Activated T-cell treated with anti-CD3 and anti-CD28 coated beads for 1 hour (primary cell): ENCODE data around the gene LCN10.
"Not testable (repeated sequence)": the region's sequence is repeated elsewhere in the genome, so short reads cannot be mapped to it uniquely, and the experiment has no call there.

Source experiments
- DNase-seq: peaks from one replicate; pipeline ENCODE4 v3.0.0-alpha.2; 2020; ENCODE audit warnings: low read depth

The LCN10 gene

DNA sequence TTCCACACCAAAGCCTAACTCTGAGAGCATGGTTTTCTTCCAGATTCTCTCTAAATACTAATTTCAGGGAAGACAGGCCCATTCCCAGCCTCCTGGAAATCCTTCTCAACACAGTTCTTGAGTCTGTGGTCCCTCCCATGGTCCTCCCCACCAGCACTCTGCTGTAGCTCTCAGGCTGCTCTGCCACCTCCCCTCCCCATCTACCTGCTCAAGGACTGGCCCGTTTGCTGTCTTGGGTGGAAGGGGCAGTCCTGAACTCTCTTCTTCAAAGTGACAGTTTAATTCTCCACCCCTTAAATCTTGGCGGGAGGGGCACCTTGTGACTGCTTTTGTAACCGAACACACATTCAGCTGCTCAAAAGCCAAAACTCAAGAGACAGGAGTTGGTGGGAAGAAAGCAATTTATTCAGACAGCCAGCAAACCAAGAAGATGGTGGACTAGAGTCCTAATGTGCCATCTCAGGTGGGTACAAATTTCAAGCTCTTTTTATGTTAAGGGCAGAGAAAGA, 29.2 kb upstream of the LCN10 start:
- no peak for DNase-seq

DNA sequence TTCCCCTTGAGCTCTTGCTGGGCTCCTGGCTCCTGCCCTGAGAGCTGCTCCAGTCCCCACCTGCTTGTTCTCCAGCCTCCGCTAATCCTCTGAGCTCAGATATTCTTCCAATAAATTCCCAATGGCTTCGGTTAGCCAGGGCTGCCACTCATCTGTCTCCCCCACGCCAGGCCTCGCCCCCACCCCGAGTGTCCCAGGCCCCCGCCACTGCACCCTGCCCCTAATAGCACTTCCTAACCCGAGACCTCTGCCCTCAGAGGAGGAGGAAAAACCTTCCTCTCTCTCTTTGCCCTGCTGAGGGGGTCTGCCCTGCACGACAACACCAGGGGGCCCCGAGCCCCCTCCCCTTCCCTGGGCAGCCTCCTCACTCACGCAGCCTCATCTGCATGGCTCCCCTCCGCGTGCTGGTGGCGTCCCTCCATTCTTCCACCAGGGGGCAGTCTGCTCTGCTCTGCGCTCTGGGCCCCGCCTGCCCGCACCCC, 27.0 kb upstream of the LCN10 start:
- DNase-seq = peak; percentile 25

DNA sequence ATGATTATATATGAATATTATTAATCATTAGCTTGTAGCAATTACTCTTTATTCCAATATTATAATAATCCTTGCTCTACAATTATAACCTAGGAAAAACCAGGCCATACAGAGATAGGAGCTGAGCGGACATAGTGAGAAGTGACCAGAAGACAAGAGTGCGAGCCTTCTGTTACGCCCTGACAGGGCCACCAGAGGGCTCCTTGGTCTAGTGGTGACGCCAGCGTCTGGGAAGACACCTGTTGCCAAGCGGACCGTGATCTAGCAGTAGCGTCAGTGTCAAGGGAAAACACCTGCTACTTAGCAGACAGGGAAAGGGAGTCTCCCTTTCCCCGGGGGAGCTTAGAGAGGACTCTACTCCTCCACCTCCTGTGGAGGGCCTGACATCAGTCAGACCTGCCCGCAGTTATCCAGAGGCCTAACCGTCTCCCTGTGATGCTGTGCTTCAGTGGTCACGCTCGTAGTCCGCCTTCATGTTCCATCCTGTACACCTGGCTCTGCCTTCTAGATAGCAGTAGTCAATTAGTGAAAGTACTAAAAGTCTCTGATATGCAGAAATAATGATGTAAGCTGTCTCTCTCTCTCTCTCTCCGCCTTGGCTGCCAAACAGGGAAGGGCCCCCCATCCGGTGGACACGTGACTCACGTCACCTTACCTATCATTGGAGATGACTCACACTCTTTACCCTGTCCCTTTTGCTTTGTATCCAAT, 23.8 kb upstream of the LCN10 start:
- not testable (repeated sequence) for DNase-seq

DNA sequence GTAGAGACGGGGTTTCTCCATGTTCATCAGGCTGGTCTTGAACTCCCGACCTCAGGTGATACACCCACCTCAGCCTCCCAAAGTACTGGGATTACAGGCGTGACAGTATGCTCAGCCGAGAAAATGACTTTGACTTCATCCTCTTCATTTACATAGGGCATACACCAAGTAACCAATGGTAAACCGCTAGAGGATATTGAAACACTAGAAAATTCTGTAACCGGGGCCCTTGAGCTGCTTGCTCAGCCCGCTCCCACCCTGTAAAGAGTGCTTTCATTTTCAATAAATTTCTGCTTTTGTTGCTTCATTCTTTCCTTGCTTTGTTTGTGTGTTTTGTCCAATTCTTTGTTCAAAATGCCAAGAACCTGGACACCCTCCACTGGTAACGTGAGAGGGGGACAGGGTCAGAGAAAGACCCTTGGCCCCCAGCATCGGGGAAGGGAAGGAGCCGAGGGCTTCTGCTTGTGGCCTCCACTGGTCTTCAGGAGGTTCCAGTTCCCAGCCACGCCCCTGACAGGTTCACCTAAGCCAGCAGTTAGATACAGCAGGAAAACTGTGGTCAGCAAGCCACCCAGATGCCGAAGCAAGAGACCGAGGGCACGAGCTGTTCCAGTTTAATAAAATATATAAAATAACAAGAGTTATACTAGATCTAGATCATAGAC, 23.1 kb upstream of the LCN10 start:
- not testable (repeated sequence) for DNase-seq

DNA sequence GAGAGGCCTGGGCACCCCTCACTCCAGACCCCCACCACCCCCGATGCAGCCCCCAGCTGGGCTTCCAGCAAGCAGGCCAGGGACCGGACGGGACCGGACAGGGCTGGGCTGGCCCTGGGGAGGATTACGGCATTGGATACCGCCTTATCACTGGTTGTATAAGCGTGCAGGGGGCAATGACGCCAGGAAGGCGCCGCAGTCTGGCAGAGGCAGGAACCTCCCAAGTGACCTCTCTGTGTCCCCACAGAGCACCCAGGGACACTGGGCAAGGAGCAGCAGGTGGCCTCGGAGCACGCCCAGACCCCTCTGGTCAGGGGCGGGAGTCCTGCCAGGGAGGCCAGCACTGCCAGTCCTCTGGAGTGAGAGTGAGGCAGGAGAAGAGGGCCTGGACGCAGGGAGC, 22.3 kb upstream of the LCN10 start:
- DNase-seq = no peak

DNA sequence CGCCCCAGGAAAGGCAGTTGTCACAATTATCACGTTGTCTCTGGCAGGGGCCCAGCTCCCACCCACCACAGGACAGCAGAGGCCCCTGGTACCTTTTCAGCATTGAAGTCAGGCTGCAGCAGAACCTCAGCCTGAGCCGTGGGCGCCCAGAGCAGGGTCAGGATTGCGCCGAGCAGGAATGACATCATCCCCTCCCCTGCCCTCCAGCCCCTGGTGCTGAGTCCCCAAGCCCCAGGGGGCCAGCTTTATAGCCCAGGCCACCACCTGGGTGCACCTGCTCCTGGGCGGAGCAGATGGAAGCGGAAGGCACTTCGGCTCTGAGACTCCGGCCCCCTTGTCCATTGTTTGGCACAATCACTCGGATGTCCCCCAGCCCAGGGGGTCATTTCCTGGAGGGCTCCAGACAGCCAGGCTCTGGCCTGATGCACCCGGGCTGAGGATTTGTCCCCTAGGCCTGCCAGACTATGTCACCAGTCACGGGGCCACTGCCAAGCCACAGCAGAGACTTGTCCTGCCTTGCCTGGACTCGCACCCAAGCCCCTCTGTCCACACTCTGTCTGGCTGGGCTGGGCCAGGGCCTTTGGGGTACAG, 21.7 kb upstream of the LCN10 start, which contains the start of gene LCN15:
Gene LCN15, minus strand, starts transcription at position 218 of the 591 bp plus-strand sequence. Its CDS starts 30 bp downstream, at position 188.
- no peak for DNase-seq

DNA sequence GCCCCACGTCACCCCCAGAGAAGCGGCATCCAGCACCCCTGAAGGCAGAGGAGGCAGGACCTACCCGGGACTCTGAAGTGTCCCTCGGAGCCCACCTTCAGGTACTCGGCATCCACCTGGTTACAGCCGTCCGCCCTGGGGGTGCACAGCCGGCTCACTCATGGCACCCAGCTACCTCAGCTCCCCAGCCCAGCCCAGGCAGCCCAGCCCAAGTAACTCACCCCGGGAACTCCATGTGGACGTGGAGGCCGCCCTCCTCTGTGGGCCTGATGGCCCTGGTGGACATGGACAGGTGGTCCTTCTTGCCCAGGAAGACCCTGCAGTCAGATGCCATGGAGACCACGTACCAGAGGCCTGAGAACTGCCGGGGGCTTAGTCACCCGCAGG, 20.9 kb upstream of the LCN10 start:
- DNase-seq = no peak

DNA sequence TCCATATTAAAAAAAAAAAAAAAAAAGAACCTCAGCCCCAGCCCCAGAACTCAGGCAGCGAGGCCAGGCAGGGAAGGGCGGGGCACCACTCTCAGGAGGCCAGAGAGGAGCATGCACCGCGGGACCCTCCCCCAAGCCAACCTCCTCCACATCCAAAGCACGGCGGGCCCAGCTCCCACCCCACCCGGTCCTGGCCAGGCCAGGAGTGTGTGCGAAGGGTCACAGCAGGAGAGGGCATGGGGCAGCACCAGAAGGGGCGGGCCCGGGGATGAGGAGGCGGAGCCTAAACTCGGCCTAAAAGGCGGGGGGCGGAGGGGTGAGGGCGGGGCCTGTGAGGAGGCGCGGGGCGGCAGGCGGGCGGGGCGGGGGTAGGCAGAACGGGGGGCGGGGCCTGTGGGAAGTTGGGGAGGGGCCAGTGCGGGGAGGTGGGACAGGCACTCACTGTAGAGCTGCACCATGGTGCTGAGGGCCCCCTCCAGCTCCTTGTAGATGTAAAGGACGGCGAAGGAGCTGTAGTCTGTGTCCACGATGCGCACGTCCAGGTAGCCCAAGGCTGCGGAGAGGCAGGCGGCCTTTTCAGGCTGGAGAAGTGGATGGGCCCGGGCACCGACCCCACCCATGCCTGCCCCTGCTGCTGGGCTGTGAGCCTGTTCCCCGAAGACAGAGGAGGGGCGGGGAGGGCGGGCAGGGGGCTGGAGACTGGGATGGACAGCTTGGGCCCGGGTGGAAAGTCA, 20.3 kb upstream of the LCN10 start:
- no peak for DNase-seq

DNA sequence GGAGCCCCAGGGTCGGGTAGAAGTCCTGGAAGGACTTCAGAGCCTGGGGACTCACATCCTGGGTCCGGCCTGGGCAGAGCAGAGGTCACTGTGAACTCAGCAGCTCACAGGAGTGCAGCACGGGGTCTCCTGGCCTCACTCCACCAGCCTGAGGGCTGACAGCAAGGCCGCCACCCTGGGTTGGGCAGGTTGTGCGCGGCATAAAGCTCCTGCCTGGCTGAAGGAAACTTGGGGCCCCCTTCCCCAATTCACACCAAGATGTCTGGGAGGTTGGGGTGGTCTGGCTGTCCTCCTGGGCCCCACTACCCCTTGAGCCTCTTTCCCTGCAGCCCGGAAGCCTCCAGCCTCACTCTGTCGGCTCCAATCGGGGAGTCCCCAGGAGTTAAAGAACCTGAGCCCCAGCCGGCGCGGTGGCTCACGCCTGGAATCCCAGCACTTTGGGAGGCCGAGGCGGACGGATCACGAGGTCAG, 19.5 kb upstream of the LCN10 start:
- no peak for DNase-seq

DNA sequence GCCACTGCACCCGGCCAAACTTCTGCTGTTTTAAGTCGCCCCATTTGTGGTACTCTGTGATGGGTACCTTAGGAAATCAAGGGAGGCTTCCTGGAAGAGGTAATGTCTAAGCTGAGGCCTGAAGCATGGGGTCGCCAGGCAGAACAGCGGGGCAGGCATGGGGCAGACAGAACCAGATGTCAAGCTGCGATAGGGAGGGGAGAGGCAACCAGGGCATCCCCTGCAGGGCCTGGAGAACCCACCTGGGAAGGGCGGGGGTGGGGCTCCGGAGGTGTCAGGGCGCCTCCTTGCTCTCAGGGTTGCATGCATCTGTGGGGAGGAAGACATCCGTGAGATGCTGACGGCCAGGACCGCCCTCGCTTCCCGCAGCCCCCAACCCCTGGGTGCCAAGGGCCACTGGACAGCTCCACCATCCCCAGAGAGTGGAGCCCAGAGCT, 18.8 kb upstream of the LCN10 start:
- DNase-seq = no peak

DNA sequence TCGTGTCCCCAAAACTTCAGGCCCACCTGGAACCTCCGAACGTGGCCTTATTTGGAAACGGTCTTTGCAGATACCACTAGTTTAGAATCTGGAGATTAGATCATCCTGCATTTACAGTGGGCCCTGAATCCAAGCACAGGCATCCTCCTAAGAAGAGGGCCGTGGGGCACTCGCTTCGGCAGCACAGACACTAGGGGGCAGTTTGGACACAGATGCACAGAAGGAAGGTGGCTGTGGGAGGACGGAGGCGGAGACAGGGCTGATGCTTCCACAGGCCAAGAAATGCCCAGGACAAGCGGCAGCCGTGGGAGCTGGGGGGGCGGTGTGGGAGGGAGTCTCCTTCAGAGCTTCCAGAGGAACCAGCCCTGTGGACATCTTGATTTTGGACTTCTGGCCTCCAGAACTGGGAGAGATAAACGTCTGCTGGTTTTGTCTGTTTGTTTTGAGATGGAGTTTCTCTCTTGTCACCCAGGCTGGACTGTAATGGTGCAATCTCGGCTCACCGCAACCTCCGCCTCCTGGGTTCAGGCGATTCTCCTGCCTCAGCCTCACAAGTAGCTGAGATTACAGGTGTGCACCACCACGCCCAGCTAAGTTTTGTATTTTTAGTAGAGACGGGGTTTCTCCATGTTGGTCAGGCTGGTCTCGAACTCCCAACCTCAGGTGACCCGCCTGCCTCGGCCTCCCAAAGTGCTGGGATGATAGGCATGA, 18.2 kb upstream of the LCN10 start:
- DNase-seq = not testable (repeated sequence)

DNA sequence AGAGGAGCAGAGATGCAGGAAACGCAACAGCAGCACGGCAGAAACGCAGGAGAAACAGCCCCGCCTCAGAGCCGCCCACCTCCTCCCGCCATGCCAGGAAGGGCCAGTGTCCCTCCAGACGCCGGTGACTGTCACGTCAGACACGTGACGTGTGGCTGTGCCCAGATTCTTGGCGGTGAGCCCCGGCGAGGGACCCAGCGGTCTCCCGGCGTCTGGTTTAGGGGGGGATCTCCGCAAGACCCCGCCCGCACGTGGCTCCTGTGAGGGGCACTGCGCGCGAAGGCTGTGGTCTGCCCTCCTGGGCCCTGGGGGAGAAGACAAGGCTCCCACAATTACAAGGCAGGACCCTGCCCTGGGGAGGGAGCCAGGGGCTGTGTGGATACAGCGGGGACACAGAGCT, 17.7 kb upstream of the LCN10 start:
- DNase-seq = no peak

DNA sequence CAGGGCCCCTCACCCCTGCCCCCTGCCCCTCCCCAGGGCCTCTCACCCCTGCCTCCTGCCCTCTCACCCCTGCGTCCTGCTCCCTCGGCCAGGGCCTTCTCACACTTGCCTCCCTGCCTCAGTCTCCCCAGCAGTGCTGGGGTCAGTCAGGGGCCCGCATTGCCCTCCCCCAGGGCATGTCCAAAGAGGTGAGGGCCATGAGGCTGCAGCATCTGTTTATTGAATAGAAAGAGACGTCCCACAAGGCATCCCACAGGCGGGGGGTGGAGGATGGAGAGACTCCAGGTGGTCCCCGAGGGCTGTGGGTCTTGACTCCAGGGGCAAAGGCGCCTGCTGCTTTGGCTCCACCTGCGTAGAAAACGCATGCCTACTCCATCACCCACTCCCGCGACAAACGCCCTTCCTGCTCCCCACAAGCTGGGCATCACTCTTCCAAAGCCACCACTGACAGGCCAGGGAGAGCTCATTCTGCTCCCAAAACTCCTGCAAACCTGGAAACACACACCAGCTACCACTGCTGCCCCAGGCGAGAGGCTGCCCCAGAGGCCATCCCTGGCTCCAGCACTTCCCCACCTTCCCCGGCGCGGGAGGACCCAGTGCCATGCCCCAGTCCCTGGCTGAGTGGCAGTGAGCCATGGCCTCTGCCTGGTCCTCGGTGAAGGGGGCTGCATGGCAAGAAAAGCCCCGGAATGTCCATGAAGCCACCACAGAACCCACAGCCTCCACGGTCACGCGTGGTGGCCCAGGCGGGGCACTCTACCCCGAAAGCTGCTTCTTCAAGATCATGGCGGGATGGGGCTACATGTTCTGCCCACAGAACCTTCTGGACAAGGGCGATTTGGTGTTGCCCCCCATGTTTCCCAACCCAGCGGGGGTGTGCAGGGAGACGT, 16.9 kb upstream of the LCN10 start:
- no peak for DNase-seq

DNA sequence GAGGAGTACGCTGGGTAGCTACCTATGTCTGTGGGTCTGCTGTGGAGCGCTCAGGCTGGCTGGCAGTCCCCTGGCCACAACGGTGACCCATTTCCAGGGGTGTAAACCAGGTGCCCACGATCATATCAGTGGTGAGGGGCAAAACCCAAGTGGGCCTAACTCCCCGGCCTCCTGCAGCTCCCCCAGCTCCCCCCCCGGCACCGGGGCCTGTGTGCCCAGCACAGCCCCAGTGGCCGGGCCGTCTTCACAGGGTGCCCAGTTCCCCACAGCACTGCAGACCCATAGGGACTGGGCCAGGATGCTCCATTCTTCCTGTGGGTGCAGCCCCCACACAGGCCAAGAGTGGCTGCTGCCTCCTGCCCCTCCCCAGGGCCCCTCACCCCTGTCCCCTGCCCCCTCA, 16.3 kb upstream of the LCN10 start:
- DNase-seq = no peak

DNA sequence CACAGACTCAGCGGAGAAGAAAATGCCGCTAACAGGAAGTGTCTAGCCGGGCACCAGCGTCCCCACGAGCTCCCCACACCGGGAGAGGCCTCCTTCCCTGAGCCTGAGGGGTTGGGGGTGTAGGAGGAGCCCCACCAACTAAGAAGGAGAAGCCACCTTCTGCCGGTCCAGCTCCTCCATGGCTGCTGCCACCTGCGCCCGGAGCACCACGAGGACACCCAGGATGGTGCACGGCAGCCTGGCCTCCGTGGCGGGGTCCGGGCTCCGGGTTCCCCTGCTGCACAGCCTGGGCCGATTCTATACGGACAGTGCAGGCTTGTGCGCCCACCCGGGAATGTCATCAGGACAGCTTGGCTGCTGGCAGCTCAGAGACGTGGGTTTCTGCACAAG, 15.0 kb upstream of the LCN10 start:
- no peak for DNase-seq

DNA sequence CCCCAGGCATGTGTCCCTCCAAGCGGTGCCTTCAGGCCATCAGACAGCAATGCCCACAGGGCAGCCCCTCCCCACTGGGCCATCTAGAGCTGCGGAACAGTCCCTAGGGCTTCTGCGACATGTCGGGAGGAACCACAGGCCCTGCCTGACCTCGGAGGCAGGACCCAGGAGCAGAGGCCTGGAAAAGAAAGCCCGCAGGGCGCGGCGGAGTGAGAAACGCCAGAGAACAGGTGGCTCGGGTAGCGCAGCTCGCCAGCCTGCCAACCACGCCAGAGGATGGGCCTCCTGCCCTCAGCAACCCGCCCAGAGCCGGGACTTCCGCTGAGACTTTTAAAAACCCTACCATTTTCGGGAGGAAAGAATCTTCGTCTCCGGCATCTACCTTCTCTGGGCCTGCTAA, 14.6 kb upstream of the LCN10 start:
- DNase-seq = no peak

DNA sequence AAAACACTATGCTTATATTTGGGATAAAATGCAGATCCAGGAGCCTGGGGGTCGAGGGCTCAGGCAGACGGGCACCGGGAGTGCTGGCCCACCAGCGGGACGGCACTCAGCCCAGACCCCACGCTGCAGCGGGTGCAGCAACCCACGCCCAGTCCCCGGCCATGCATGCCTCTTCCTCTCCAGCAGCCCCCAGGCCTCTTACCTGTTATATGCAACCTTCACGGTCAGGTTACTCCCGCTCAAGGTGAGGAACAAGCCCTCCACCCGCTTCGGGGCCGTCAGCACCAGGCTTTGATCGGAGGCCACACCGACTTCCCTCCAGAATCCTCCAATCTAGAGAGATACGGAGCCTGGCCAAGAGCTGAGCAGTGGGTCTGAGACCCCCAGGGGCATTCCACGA, 14.1 kb upstream of the LCN10 start:
- DNase-seq = no peak

DNA sequence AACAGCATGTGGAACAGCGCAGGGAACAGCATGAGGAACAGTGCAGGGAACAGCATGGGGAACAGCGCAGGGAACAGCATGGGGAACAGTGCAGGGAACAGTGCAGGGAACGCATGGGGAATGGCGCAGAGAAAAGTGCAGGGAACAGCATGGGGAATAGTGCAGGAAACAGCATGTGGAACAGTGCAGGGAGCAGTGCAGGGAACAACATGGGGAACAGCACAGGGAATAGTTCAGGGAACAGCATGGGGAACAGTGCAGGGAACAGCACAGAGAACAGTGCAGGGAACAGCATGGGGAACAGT, 13.3 kb upstream of the LCN10 start:
- DNase-seq = no peak

DNA sequence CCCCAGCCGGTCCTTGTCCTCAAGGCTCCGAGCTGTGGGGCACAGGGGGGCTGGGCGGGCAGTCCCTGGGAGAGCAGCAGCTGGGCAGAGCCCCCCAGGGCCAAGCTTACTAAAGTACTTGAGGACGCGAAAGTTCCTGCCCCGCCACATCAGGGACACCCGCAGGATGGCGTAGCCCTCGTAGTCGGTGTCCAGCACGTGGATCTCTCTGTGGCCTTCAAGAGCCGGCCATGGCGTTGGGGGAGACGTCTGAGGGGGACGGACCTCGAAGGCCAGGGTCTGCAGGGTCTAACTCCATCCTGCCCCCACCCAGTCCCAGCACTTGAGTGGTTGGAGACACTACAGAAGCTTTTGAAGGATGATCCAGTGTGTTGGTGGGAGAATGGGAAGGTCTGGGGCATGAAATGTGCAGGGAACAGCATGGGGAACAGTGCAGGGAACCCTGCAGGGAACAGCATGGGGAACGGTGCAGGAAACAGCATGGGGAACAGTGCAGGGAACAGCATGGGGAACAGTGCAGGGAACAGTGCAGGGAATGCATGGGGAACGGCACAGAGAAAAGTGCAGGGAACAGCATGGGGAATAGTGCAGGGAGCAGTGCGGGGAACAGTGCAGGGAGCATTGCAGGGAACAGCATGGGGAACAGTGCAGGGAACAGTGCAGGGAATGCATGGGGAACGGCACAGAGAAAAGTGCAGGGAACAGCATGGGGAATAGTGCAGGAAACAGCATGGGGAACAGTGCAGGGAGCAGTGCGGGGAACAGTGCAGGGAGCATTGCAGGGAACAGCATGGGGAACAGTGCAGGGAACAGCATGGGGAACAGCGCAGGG, 12.8 kb upstream of the LCN10 start:
- DNase-seq = not testable (repeated sequence)
